GM21576 (cell line): ENCODE data around the gene SSH2.
"Not testable (repeated sequence)": the region's sequence is repeated elsewhere in the genome, so short reads cannot be mapped to it uniquely, and the experiment has no call there.

Experiments
- ATAC-seq: cut with Tn5 transposase; IDR thresholded peaks from one replicate; pipeline ENCODE4 v1.9.1; 2021; ENCODE audit warnings: mild to moderate bottlenecking, moderate library complexity; ENCODE audit not compliant: unreplicated experiment

SSH2 gene, protein sequence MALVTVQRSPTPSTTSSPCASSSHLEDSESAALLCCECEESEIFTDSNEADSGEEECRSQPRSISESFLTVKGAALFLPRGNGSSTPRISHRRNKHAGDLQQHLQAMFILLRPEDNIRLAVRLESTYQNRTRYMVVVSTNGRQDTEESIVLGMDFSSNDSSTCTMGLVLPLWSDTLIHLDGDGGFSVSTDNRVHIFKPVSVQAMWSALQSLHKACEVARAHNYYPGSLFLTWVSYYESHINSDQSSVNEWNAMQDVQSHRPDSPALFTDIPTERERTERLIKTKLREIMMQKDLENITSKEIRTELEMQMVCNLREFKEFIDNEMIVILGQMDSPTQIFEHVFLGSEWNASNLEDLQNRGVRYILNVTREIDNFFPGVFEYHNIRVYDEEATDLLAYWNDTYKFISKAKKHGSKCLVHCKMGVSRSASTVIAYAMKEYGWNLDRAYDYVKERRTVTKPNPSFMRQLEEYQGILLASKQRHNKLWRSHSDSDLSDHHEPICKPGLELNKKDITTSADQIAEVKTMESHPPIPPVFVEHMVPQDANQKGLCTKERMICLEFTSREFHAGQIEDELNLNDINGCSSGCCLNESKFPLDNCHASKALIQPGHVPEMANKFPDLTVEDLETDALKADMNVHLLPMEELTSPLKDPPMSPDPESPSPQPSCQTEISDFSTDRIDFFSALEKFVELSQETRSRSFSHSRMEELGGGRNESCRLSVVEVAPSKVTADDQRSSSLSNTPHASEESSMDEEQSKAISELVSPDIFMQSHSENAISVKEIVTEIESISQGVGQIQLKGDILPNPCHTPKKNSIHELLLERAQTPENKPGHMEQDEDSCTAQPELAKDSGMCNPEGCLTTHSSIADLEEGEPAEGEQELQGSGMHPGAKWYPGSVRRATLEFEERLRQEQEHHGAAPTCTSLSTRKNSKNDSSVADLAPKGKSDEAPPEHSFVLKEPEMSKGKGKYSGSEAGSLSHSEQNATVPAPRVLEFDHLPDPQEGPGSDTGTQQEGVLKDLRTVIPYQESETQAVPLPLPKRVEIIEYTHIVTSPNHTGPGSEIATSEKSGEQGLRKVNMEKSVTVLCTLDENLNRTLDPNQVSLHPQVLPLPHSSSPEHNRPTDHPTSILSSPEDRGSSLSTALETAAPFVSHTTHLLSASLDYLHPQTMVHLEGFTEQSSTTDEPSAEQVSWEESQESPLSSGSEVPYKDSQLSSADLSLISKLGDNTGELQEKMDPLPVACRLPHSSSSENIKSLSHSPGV (N-terminal part only)

DNA sequence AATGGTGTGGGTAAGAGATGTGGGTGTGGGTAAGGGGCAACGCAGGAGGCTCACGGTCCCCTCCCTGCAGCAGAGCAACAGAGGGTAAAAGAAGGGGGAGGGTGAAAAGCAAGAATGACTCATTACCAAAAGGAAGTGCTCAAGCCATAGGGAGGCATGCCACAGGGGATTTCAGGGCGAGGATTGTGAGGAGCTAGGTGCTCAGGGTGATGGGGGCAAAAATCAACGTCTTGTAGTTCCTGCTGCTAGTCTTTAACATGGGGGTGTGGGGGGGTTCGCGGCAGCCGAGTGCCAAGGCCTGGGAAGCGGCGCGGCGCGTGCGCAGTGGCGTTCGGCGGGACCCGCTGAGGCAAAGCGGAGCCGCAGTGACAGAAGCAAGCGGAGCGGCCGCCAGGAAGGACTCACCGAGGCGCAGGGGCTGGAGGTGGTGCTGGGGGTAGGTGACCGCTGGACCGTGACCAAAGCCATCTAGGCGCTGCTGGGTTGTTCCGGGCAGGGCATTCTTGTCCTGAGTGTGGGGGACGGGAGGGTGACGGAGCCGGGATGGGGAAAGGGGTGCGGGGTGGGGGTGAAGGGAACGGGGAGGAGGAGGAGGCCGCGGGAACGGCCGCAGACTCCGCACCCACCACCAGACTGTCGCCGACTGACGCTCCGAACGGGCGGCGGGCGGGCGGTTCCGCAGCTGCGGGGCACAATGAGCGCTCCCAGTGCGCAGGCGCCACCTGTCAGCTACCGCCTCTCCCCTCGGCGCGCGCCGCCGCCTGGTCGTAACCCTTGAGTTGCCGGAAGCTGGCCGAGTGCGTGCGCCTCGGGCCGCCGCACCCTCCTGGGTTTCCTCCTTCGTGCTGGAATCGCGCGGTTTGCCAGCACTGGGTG is at the start of gene SSH2:
SSH2 (minus strand) TSS at position 696 of the 876 bp plus-strand sequence; CDS start at position 468, 228 bp downstream.
- ATAC-seq = peak; percentile 46

GRCh38 chr17:29977836-29978235 is 47.8 kb upstream of the SSH2 start:
- no peak for ATAC-seq

GRCh38 chr17:29973005-29973404 is 43.0 kb upstream of the SSH2 start:
- ATAC-seq = no peak

DNA sequence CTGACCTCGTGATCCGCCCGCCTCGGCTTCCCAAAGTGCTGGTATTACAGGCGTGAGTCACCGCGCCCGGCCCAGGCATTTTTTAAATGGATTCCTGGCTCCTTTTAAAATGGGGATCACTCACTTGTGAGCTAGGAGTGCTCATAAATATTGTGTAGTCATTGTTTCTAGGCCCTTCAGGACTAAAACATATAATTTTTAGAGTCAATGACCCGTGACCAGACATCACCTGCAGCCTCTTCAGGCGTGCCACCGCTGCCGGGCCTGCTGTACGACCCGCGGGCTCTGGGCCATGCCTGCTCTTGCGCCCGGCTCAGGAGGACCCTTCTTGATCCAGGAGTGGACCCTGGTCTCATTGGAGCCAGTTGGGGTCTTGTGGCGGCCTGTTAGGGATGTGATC is 42.2 kb upstream of the SSH2 start:
- ATAC-seq = no peak

GRCh38 chr17:29968271-29968670 is 38.2 kb upstream of the SSH2 start:
- ATAC-seq = no peak

DNA sequence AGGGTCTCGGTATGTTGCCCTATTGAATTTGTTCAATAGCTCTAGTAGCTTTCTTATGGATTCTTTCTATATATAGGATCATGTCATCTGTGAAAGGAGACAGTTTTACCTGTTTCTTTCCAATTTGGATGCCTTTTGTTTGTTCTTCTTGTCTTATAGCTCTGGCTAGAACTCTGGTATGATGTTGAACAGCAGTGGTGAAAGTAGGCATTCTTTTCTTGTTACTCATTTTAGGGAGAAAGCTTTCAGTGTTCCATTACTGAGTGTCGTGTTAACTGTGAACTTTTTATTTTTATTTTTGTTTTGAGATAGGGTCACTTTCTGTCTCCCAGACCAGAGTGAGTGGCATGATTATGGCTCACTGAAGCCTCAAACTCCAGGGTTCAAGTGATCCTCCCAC is 32.6 kb upstream of the SSH2 start:
- ATAC-seq = no peak

- no peak for ATAC-seq
Observed at GRCh38 chr17:29959658-29960337, 29.8 kb upstream of the SSH2 start.

GRCh38 chr17:29958947-29959657 is 29.1 kb upstream of the SSH2 start:
- no peak for ATAC-seq

DNA sequence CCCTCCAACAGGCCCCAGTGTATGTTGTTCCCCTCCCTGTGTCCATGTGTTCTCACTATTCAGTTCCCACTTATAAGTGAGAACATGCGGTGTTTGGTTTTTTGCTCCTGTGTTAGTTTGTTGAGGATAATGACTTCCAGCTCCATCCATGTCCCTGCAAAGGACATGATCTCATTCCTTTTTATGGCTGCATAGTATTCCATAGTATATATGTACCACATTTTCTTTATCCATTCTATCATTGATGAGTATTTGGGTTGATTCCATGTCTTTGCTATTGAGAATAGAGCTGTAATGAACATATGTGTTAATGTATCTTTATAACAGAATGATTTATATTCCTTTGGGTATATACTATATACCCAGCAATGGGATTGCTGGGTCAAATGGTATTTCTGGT is 27.5 kb upstream of the SSH2 start:
- not testable (repeated sequence) for ATAC-seq

GRCh38 chr17:29956225-29956624 is 26.2 kb upstream of the SSH2 start:
- ATAC-seq = no peak

DNA sequence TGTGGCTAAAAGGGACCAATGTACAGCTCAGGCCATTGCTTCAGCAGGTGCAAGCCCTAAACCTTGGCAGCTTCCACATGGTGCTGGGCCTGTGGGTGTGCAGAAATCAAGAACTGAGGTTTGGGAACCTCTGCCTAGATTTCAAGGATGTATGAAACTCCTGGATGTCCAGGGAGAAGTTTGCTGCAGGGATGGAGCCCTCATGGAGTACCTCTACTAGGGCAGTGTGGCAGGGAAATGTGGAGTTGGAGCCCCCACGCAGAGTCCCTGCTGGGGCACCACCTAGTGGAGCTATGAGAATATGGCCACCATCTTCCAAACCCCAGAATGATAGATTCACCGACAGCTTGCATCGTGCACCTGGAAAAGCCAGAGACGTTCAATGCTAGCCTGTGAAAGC is 24.4 kb upstream of the SSH2 start:
- ATAC-seq = no peak

GRCh38 chr17:29949696-29950095 is 19.7 kb upstream of the SSH2 start:
- no peak for ATAC-seq

DNA sequence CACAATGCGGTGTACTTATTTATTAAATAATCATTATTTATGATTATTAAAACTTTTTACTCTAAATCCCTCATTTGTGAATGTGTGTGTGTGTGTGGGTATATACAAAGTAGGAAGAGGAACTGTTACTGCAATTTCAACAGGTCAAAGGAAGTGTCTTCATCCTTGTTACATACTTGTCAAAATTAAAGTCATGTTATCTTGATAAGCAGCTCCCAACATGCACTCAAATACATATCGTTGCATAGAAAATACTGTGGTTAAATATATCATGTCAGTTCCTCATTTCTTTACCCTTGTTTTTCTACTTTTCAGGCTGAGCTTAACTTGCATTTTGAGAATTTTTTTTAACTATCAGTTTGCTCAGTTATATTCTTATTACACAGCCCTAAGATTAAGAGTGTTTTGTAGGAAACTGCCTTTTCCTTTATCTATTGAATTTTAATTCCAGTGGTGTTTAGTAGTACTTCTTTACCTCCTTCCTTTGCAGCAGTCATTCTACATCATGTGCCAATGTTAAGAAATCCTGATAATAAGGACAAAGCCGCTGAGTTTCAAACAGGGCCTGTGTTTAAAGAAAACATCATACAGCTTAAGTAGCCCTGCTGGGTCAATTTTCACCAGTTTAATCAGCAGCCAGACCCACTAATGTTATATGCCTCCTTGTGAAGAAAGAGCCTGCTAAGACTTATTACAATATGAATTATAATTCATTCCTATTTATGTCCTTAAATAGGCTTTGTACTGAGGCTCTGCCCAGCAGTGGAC is 18.6 kb upstream of the SSH2 start:
- no peak for ATAC-seq

DNA sequence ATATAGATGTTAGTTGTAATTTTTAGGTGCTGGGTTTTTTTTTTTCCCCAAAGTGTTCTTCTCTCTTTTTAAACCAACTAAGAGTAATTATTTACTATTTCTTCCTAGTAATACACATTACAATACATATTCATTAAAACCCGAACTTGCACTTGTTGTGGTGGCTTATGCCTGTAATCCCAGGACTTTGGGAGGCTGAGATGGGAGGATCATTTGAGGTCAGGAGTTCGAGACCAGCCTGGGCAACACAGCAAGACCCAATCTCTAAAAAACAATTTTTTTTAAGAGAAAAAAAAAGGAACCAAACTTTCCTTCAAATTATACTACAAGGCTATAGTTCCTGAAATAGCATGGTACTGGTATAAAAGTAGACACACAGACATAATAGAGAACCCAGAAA is 15.3 kb upstream of the SSH2 start:
- ATAC-seq = no peak

GRCh38 chr17:29941334-29941733 is 11.3 kb upstream of the SSH2 start, which contains the start of gene EFCAB5:
TSS of gene EFCAB5 (plus strand) at chr17:29941634. CDS start at chr17:29941797, 163 bp downstream.
- no peak for ATAC-seq

DNA sequence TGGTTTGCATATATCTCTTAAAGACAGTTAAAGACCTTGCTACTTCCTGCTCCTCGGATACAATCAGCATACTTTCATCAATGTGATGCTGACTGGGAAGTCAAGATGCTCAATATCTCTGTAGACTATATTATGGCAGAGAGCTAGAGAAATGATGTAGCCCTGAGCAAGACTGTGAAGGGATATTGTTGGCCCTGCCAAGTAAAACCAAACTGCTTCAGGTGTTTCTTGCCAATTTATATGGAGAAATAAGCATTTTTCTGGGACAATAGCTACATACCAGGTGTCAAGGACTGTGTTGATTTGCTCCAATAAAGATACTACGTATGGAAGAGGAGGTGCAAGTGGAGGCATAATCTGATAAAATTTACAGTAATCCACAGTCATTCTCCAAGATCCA is 6.7 kb upstream of the SSH2 start:
- ATAC-seq = no peak

- ATAC-seq = not testable (repeated sequence)
Observed at GRCh38 chr17:29935909-29936308, 5.9 kb upstream of the SSH2 start.

GRCh38 chr17:29933379-29933778 is 3.4 kb upstream of the SSH2 start:
- ATAC-seq = no peak
